IMR-90 (cell line): ENCODE results near the gene CHN2.

Source experiments
- CEBPB ChIP-seq: IDR thresholded peaks from 2 replicates; pipeline ENCODE4 v1.6.1; 2012; ENCODE audit warnings: low read depth, low read length, improper control_type of control experiment
- POLR2A ChIP-seq: IDR thresholded peaks from 2 replicates; pipeline ENCODE4 v1.6.1; 2012; ENCODE audit warnings: mild to moderate bottlenecking, low read depth, low read length
- RAD21 ChIP-seq: IDR thresholded peaks from 2 replicates; pipeline ENCODE4 v1.6.1; 2012; ENCODE audit warnings: low read length, improper control_type of control experiment
- SMC3 ChIP-seq: fragments of 150-350 bp; IDR thresholded peaks from 2 replicates; pipeline ENCODE4 v1.6.1; 2016; ENCODE audit warnings: low read depth, mild to moderate bottlenecking, antibody characterized with exemption, low read length, moderate library complexity
- TF ChIP-seq, protein P1 (sequence below): conservative IDR thresholded peaks from 2 replicates; pipeline ENCODE4 v1.5.1; 2012; ENCODE audit warnings: mild to moderate bottlenecking, low read depth, low read length, improper control_type of control experiment
- TF ChIP-seq, protein P2 (sequence below): fragments of 150-350 bp; IDR thresholded peaks from 2 replicates; pipeline ENCODE4 v1.6.1; 2016; ENCODE audit warnings: low read depth, mild to moderate bottlenecking, low read length, moderate library complexity, borderline replicate concordance

- TF ChIP-seq, protein P1, sequence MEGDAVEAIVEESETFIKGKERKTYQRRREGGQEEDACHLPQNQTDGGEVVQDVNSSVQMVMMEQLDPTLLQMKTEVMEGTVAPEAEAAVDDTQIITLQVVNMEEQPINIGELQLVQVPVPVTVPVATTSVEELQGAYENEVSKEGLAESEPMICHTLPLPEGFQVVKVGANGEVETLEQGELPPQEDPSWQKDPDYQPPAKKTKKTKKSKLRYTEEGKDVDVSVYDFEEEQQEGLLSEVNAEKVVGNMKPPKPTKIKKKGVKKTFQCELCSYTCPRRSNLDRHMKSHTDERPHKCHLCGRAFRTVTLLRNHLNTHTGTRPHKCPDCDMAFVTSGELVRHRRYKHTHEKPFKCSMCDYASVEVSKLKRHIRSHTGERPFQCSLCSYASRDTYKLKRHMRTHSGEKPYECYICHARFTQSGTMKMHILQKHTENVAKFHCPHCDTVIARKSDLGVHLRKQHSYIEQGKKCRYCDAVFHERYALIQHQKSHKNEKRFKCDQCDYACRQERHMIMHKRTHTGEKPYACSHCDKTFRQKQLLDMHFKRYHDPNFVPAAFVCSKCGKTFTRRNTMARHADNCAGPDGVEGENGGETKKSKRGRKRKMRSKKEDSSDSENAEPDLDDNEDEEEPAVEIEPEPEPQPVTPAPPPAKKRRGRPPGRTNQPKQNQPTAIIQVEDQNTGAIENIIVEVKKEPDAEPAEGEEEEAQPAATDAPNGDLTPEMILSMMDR, result no peak
- TF ChIP-seq RAD21, result no peak
- no peak for TF ChIP-seq CEBPB
- no peak for TF ChIP-seq SMC3
- TF ChIP-seq, protein P2, sequence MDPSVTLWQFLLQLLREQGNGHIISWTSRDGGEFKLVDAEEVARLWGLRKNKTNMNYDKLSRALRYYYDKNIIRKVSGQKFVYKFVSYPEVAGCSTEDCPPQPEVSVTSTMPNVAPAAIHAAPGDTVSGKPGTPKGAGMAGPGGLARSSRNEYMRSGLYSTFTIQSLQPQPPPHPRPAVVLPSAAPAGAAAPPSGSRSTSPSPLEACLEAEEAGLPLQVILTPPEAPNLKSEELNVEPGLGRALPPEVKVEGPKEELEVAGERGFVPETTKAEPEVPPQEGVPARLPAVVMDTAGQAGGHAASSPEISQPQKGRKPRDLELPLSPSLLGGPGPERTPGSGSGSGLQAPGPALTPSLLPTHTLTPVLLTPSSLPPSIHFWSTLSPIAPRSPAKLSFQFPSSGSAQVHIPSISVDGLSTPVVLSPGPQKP, result no peak
- no peak for TF ChIP-seq POLR2A
Observed at GRCh38 chr7:29285861-29286260, 91.3 kb downstream of the CHN2 start.
